ENCODE measurements around the gene C10orf62. TPM values are rescaled to one million over a fixed set of nuclear protein-coding genes. Genes with fewer than 3 reads are reported as not detected.

The C10orf62 gene, protein sequence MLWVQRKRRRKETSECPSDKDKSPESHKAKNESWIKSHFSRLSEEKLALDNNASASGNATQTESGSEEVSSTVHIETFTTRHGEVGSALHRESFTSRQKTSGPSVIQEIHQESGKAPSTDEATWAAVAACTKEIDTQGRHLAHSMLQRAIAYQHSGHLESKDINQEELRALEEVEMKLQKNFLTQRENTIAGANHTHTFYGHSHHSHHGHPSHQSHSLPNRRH
- total RNA-seq, result not detected

DNA sequence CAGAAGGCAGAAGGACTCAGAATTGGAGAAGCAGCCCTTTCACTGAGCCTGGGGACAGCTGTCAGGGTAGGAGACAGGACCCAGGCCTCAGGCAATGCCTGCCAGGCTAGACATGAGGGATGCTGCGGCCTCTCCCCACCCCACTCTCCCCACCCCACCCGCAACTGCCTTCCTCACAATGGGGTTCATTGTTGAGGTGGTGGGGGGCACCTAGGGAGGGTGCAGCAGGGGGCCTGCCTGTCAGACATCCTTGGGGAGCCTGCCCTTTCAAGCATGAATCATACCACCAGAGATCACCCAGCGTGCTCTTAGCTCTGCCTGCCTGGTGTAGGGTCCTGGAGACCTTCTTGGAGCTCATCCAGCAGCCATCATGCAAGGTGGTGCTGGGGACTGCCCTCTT lies at the start of gene C10orf62:
Gene C10orf62, plus strand, starts transcription at position 243 of the 400 bp plus-strand sequence. CDS start 177 bp downstream, outside the sequence.
- H3K4me1 Mint-ChIP-seq (ENCODE audit: low read depth), result no peaks in the 10 kb centered on the region
- DNase-seq (no peak), ATAC-seq (replicated peaks in 1 of 2) (no peak)
- H3K27me3 Mint-ChIP-seq (ENCODE audit: low read depth), result no peaks in the 10 kb centered on the region
- no peaks in the 10 kb centered on the region for H3K36me3 Mint-ChIP-seq (ENCODE audit: insufficient read depth in 2 of 2)
- H3K9me3 Mint-ChIP-seq, result no peaks in the 10 kb centered on the region
- no peak within 1 kb of the TSS for H3K27ac Mint-ChIP-seq
- H3K4me3 Mint-ChIP-seq, result peak within 1 kb of the TSS in 1 of 2 donors; percentile 15

GRCh38 chr10:97540669-97541500 lies 48.6 kb upstream of the C10orf62 start:
- Mint-ChIP-seq H3K4me1 (ENCODE audit: low read depth) (peaks cover 22% of the 10 kb centered on the region), H3K36me3 (ENCODE audit: insufficient read depth in 2 of 2) (no peaks in the 10 kb centered on the region), H3K9me3 (no peaks in the 10 kb centered on the region), H3K4me3 (no peak overlapping the region), H3K27me3 (ENCODE audit: low read depth) (no peaks in the 10 kb centered on the region), H3K27ac (no peak overlapping the region)
- no peak for DNase-seq
- no peak for ATAC-seq (replicated peaks in 1 of 2)

DNA sequence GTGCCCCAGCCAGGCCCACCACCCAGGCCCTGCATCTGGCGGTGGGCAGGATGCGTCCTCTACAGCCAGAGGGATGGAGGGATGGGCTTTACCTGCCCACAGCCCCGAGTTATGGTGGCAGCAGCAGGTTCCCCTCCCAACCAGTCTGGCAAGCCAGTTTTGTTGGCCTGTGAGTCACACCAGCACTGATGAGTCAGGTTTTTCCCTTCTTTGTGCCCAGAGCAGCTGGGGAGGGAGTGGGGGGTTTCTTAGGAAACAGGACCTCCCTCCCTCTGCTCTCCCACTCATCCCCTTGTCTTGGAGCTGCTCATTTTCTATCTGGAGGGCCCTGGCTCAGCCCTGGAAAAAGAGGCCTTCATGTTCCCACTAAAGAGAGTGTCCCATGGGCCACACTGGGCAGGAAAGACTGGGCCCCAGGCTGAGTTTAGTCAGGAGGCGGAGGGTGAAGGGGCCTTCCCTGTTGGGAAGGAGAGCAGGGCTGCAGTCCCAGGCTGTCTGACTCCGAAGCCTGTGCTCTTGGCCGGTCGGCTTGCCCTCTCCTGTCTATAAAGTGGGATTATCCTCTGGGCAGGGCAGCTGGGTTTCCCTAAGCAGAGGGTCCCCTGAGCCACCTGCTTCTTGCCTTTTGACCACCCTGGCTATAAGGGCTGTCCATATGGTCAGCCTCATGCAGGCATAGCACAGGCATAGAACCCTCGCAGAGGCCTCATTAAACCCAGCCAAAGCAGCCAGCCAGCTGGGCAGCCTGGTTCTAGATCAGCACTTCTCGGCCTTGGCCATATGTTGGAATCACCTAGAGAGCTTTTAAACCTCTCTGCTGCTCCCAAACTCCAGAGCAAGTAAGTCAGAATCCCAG lies 47.1 kb upstream of the C10orf62 start:
- ATAC-seq (replicated peaks in 1 of 2) (peak; percentile 65 to 68), DNase-seq (peak; percentile 41 to 46)
- H3K9me3 Mint-ChIP-seq, result no peaks in the 10 kb centered on the region
- no peaks in the 10 kb centered on the region for H3K36me3 Mint-ChIP-seq (ENCODE audit: insufficient read depth in 2 of 2)
- H3K27me3 Mint-ChIP-seq (ENCODE audit: low read depth), result no peaks in the 10 kb centered on the region
- H3K4me1 Mint-ChIP-seq (ENCODE audit: low read depth), result peaks cover 22% of the 10 kb centered on the region
- no peak overlapping the region for H3K27ac Mint-ChIP-seq
- peak overlapping the region; percentile 50 to 58 for H3K4me3 Mint-ChIP-seq

DNA sequence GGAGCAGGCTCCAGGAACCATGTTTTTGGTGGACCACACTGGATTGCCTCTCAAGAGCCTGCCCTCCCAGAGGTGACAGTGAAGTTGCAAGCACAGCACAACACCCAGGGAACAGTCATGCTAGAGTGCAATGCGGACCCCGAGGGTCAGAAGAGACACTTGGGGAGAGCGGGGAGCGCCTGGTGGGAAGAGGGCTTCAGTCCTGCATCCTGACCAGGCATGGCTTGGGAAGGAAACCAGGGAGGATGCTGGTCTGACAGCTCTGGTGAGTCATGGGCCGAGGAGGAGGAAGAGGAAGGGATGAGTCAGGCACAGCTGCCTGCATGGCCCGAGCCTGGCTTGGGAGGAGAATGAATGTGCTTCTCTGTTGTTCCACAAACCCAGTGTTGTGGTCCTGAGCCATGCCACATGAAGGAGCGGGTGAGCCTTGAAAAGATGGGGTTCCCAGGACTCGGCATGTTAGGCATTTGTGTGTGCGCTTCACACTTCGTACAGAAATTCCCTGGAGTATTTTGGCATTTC lies 46.4 kb upstream of the C10orf62 start:
- Mint-ChIP-seq H3K4me1 (ENCODE audit: low read depth) (peaks cover 22% of the 10 kb centered on the region), H3K36me3 (ENCODE audit: insufficient read depth in 2 of 2) (no peaks in the 10 kb centered on the region), H3K4me3 (peak overlapping the region; percentile 50 to 58), H3K27ac (peak overlapping the region; percentile 66), H3K9me3 (no peaks in the 10 kb centered on the region), H3K27me3 (ENCODE audit: low read depth) (no peaks in the 10 kb centered on the region)
- ATAC-seq (replicated peaks in 1 of 2) (peak; percentile 93 to 94), DNase-seq (peak; percentile 64 to 73)

DNA sequence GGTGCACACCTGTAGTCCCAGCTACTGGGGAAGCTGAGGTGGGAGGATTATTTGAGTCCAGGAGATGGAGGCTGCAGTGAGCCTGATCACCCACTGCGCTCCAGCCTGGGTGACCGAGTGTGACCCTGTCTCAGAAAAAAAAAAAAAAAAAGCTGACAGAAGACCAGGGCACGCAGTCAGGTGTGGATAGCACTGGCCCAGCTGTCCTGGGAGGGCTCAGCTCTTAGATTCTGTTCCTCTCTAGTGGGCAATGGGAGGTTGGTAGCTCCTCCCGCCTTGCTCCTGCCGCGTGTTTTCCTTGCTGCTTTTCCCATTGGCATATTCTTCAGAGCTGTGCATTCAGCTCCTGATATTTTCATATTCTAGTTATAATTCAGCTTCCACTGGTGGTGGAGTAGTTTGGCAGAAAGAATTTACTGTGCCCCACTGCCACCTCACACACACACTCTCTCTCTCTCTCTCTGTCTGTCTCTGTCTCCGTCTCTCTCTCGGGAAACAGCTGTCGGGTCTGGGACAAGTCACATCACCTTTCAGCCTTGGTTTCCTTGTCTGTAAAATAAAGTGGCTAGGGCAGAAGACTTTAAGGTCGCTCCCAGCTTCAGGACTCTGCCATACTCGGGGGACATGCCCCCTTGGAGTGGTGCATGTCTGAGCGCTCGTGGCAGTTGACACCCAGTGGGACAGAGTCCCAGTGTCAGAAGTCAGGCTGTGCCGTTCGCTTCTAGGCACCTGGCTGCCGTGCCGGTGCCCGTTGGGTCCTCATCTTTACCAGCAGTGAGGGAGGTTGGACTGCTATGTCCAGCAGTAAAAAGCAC lies 42.9 kb upstream of the C10orf62 start:
- H3K4me3 Mint-ChIP-seq, result no peak overlapping the region
- no peak for DNase-seq
- no peaks in the 10 kb centered on the region for H3K27me3 Mint-ChIP-seq (ENCODE audit: low read depth)
- H3K27ac Mint-ChIP-seq, result no peak overlapping the region
- H3K9me3 Mint-ChIP-seq, result no peaks in the 10 kb centered on the region
- H3K36me3 Mint-ChIP-seq (ENCODE audit: insufficient read depth in 2 of 2), result no peaks in the 10 kb centered on the region
- peaks cover 22% of the 10 kb centered on the region for H3K4me1 Mint-ChIP-seq (ENCODE audit: low read depth)
- ATAC-seq (replicated peaks in 1 of 2), result no peak

GRCh38 chr10:97547271-97547600 lies 42.3 kb upstream of the C10orf62 start:
- no peak for DNase-seq
- no peak for ATAC-seq (replicated peaks in 1 of 2)
- Mint-ChIP-seq H3K27me3 (ENCODE audit: low read depth) (no peaks in the 10 kb centered on the region), H3K4me1 (ENCODE audit: low read depth) (peaks cover 16% of the 10 kb centered on the region), H3K36me3 (ENCODE audit: insufficient read depth in 2 of 2) (no peaks in the 10 kb centered on the region), H3K27ac (no peak overlapping the region), H3K9me3 (no peaks in the 10 kb centered on the region), H3K4me3 (no peak overlapping the region)

- Mint-ChIP-seq H3K4me1 (ENCODE audit: low read depth) (peaks cover 9% of the 10 kb centered on the region), H3K36me3 (ENCODE audit: insufficient read depth in 2 of 2) (no peaks in the 10 kb centered on the region), H3K27me3 (ENCODE audit: low read depth) (no peaks in the 10 kb centered on the region), H3K9me3 (no peaks in the 10 kb centered on the region), H3K4me3 (no peak overlapping the region), H3K27ac (no peak overlapping the region)
- ATAC-seq (replicated peaks in 1 of 2) (no peak), DNase-seq (no peak)
Measured at GRCh38 chr10:97547962-97548361, 41.6 kb upstream of the C10orf62 start.

DNA sequence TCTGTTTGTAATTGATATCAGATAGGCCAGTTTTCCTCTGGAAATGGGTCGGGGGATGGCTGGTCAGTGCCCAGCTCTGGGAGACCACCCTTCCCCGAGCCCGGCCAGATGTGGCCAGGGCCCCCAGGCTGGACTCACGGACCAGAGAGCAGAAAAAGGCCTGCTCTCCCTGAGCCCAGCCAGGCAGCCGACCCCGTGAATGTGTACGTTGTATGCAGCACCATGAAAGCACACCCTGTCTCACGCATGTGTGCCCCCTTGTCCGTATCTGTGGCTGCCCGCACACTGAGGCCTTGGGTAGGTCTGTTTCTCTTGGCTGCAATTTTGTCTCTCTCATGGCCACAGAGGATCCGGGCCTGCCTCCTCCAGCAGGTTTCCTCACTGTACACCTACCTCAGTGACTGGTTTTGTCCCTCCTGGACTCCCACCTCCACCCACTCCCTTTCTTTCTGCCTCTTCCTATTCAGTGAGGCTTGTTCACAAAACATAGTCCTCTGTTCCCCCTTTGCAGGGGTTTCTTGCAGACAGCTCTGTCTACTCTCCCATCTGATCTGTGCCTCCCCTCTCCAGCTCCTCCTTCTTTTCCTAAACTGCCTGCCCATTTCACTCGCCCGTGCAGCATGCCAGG lies 40.6 kb upstream of the C10orf62 start:
- Mint-ChIP-seq H3K4me1 (ENCODE audit: low read depth) (no peaks in the 10 kb centered on the region), H3K27ac (no peak overlapping the region), H3K9me3 (no peaks in the 10 kb centered on the region), H3K4me3 (no peak overlapping the region), H3K36me3 (ENCODE audit: insufficient read depth in 2 of 2) (no peaks in the 10 kb centered on the region), H3K27me3 (ENCODE audit: low read depth) (no peaks in the 10 kb centered on the region)
- ATAC-seq (replicated peaks in 1 of 2) (no peak), DNase-seq (no peak)

- H3K4me3 Mint-ChIP-seq, result no peak overlapping the region
- H3K27ac Mint-ChIP-seq, result no peak overlapping the region
Measured at GRCh38 chr10:97549587-97550322, 39.8 kb upstream of the C10orf62 start.

DNA sequence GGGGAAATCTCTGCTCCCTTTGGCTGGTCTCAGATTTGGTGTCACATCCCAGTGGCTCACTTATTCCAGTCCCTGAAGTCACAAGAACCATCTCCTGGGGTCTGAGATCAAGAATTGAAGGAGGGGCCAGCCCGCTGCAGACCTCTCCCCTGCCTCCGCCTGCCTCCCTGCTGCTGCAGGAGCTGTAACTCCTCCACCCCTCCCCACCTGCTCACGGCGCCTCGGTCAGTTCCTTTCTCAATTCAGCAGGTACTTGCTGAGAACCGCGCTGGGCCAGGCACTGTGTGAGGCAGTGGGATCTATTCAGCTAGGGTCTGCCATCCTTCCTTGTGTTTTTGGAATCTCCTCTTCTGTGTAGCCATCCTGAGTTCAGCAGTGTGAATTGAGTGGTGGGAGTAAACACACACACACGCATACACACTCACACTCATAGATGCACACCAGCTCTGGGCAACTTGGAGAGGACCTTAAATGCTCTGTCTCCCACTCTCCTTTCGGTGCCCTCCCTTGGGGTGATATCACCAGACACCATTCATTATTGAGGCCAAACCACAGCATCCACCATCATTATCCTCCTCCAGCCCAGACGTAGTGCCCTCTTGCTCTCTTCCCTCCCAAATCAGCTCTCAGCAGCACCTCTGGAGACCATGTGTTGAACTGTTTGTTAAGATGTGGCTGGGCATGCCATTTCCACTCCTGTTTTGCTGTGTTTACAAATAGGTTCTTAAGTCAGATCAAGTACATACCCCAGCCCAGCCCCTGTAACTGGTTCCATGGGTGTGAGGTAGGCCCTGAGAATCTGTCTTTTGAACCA lies 39.0 kb upstream of the C10orf62 start:
- Mint-ChIP-seq H3K4me1 (ENCODE audit: low read depth) (no peaks in the 10 kb centered on the region), H3K27me3 (ENCODE audit: low read depth) (no peaks in the 10 kb centered on the region), H3K4me3 (no peak overlapping the region), H3K36me3 (ENCODE audit: insufficient read depth in 2 of 2) (no peaks in the 10 kb centered on the region), H3K9me3 (no peaks in the 10 kb centered on the region), H3K27ac (no peak overlapping the region)
- no peak for DNase-seq
- no peak for ATAC-seq (replicated peaks in 1 of 2)

More at GRCh38 chr10:97549587-97550322, 39.8 kb upstream of the C10orf62 start:
- Mint-ChIP-seq H3K4me1 (ENCODE audit: low read depth) (no peaks in the 10 kb centered on the region), H3K9me3 (no peaks in the 10 kb centered on the region), H3K27me3 (ENCODE audit: low read depth) (no peaks in the 10 kb centered on the region), H3K36me3 (ENCODE audit: insufficient read depth in 2 of 2) (no peaks in the 10 kb centered on the region)
- ATAC-seq (replicated peaks in 1 of 2) (no peak), DNase-seq (no peak)

GRCh38 chr10:97551271-97551670 lies 38.2 kb upstream of the C10orf62 start:
- Mint-ChIP-seq H3K4me1 (ENCODE audit: low read depth) (no peaks in the 10 kb centered on the region), H3K27ac (no peak overlapping the region), H3K9me3 (no peaks in the 10 kb centered on the region), H3K27me3 (ENCODE audit: low read depth) (no peaks in the 10 kb centered on the region), H3K36me3 (ENCODE audit: insufficient read depth in 2 of 2) (no peaks in the 10 kb centered on the region), H3K4me3 (no peak overlapping the region)
- ATAC-seq (replicated peaks in 1 of 2), result no peak
- no peak for DNase-seq

All from activated T-cell treated with anti-CD3 and anti-CD28 coated beads, Interleukin-2, amount 50 U/mL, for 72 hours (primary cell).